Measurements from ENCODE around the gene SURF1.
"Not testable (repeated sequence)": the region's sequence is repeated elsewhere in the genome, so short reads cannot be mapped to it uniquely, and the experiment has no call there.

SURF1 gene

GRCh38 chr9:133383438-133383837 is 27.2 kb upstream of the SURF1 start:
- DNase-seq, result no peak

- no peak for DNase-seq
Observed at GRCh38 chr9:133382507-133383141, 26.3 kb upstream of the SURF1 start.

DNA sequence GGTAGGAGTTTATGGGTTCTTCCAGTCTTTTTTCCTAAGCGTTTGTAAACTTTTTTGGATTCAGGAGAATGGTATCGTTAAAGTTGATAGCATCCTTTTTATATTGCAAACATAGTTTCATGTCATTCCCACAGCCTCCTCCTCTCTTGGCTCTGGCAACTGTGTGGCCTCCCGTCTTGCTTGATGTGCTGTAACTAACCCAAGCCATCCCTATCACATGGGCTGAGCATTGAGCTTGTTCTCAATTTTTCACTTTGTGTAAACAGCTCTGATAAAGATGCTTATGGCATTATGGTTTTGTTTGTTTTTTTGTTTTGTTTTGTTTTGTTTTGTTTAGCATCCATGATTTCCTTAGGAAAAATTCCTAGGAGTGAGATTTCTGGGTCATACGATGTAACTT is 24.4 kb upstream of the SURF1 start:
- no peak for DNase-seq

DNA sequence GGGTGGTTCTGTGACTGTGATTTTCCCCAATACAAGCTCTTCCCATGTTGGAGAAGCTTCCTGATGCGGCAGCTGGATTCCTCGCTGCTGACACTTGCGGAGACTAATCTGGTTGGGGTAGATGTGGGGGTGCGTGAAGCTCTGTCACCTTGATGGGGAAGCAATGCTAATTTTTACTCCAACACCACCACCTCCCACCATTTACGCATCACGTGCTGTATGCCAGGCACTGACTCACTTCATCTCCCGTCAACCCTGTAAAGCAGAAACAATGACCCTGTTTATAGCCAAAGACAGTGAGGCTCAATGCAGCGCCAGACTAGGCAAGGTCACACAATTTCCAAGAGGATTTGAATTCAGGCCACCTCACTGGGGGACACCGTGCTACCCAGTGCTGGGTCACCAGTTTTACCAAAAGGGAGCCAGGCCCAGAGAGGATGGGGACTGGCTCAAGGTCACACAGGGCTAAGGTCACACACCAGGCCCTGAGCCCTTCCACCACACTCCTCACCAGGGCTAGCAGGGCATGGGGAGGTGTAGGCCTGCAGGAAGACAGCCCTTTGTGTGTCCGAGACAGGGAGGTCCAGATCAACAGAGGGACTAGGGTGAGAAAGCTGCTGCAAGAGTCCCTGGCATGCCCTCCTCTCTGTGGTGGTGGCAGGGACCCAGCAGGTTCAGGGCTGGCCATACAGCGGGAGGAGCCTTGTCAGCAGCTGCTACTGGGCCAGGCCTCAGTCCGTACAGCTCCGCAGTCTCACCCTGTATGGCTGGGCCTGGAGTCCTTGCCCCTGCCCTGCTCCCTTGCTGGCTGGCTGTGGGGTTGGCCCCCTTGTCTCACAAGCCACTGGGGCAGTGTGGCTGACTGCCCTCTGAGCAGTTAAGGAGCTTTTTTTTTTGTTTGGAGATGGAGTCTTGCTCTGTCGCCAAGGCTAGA is 23.1 kb upstream of the SURF1 start:
- DNase-seq, result peak in 13 of 51 donors; percentile 9 to 66 (median 30)

- DNase-seq, result no peak
Observed at GRCh38 chr9:133378408-133378962, 22.2 kb upstream of the SURF1 start.

- no peak for DNase-seq
Observed at GRCh38 chr9:133377721-133378216, 21.5 kb upstream of the SURF1 start.

DNA sequence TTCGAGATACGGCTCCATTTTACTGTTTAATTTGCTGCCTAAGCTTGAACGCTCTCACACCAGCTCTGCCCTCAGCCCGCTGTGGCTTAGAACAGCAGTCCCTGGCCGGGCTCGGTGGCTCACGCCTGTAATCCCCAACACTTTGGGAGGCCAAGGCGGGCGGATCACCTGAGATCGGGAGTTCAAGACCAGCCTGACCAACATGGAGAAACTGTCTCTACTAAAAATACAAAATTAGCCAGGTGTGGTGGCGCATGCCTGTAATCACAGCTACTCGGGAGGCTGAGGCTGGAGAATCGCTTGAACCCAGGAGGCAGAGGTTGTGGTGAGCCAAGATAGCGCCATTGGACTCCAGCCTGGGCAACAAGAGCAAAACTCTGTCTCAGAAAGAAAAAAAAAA is 21.0 kb upstream of the SURF1 start:
- not testable (repeated sequence) for DNase-seq

DNA sequence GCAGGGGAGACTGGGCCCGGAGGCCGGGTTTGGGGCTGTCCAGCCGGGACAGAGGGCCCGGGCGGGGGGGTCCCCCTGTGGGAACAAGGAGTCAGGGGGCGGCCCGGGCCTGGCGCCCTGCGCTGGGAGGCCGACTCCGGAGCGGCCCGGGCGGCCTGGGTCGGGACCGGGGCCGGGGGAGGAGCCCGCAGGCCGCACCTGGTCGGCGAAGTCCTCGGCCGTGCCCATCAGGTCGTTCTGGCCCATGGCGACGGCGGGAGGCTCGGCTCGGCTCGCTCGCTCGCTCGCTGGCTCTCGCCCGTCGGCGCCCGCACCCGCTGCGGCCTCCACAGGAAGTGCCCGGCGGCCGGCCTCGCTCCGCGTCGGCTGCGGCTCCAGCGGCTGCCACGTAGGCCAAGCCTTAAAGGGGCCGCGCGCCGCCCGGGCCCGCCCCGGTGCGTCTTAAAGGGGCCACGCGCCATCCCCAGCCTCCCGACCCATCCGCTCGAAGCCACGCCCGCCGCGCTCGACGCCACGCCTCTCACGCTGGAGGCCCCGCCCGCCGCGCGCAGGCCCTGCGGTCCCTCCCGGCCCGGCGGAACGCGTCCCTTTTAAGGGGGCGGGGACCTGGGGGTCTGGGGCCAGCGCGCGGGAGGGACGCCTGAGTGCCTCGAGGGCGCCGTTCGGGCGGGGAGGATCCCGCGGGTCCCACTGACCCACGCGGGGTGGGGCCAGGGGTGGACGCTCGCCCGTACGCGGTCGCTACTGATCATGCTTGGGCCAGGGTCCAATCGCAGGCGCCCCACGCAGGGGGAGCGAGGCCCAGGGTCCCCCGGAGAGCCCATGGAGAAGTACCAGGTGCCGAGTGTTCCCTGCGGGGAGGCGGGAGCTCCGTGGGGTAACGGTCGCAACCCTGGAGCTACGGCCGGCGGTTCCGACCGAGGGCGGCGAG is 19.7 kb upstream of the SURF1 start, which contains the start of the genes STKLD1 and SURF4:
Gene STKLD1, plus strand, starts transcription at position 643 of the 931 bp plus-strand sequence. Its CDS starts 108 bp downstream, at position 751.
Gene SURF4, minus strand, starts transcription at position 337 of the 931 bp plus-strand sequence. Its CDS starts 91 bp downstream, at position 246.
- peak in 50 of 51 donors; percentile 46 to 98 (median 91) for DNase-seq

DNA sequence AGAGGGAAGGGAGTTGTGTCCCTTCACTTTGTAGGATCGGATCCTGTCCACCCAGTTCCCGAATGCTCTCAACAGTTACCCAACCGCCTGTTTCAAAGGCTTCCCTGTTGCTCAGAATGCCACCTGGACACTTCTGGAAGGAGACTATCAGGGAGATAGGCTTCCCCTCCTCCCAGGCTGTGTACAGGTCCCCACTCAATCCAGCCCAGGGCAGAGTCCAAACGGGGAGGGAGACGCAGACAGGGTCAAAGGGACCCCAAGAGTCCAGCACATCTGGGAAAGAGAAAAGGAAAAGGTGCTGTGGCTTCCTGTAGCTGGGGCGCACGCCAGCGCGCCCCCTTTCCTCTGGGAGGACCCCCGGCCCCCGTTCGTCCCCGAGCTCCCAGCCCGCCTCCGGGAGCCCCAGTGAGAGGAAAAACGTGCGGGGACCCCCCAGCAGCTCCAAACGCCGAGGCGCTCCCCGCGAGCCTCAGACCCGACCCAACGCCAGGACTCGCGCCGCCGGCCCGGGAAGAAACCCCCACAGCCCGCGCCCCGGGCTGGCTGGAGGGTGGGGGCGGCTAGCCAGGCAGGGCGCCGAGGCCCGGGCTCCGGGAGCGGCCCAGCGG is 18.9 kb upstream of the SURF1 start:
- DNase-seq, result peak in 1 of 51 donors; percentile 28

DNA sequence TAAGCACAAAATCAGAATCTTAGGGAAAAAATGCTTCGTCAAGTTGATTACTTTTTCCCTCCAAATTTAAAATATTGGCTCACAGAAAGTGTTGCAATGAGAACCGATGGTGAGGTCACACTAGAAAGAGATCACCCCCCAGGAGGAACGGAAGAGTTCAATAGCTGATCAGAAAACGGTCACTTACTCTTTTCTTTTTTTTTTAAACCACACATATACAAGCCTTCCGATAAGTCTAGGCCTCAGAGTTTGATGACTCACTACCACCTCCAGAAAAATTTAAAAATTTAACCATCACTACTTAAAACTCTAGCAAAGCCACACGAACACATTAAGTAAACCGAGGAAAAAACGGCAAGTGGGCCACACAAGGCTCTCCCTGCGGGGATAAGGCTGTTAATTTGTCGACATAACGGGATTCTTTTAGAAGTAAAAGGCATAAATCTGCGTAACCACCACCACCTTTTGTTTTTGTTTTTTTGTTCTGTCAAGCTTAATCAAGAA is 18.4 kb upstream of the SURF1 start:
- no peak for DNase-seq

- DNase-seq, result no peak
Observed at GRCh38 chr9:133372144-133372543, 15.9 kb upstream of the SURF1 start.

GRCh38 chr9:133371261-133371711 is 15.0 kb upstream of the SURF1 start:
- no peak for DNase-seq

DNA sequence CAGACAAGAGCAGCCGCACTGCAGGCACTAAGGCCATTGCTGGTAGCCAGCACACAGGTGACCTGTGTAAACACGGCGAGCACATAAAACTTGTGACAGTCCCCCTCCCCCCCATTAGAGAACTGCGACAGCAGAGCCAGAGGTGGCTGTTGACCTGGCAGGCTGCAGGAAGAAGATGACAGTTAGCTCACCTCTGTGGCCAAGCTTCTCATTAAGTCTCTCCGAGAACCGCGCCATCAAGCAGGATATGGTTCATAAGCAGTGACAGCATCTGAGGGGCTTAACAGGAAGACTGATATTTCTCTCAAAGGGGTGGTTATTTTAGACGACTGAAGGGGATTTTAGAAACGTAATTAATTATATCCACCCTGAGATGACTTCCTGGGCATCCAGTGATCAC is 14.4 kb upstream of the SURF1 start:
- no peak for DNase-seq

DNA sequence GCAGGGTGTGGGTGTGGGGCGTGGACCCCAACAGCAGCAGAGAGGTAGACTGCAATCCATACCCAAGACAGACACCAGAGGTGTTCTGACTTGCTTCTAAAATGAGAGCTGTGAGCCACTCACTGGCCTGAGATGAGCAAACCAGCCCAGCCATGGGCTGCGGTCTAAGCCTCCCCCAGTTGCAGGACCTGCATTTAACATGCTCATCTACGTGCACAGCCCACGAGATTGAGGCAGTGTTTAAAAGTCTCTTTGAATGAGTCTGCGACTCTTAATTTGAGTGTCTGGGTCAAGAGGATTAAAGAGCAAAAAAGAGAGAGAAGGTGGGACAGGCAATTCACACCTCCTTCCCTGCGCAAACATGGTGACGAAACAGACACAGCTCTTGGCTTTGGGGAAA is 13.6 kb upstream of the SURF1 start:
- DNase-seq, result no peak

DNA sequence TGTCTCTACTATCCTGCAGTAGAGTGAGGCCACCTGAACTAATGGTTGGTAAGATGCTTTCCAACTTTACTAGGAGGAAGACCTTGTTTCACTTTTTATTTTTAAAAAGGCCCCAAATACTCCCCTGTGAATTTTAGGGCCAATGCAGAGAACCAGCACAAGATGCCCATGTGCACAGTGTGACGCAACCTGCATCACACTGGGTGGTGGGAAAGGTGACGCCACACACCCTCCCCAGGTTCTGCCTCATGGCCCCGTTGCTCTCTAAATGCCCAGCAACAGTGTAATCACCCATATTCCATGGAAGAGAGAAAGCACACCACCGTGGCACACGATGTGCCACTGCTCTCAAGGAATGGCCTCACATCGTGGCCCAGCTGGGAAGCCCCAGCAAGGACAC is 13.1 kb upstream of the SURF1 start:
- no peak for DNase-seq

- no peak for DNase-seq
Observed at GRCh38 chr9:133368249-133368881, 12.1 kb upstream of the SURF1 start.

DNA sequence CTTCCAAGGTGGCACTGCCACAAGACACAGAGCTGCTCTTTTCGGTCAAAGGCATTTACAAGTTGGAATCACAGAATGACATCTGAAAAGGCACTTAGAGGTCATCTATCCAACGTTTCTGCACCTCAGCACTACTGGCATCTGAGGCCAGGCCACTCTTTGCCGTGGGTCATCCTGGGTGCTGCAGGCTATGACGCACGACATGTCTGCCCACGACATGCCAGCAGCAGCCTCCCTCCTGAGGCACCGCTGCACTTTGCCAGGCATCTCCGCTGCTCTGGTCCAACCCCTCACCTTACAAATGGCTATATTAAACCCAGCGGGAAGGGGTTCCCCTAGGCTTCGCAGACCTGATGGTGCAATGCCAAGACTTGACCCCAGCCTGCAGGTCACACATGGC is 11.5 kb upstream of the SURF1 start:
- DNase-seq, result no peak

- no peak for DNase-seq
Observed at GRCh38 chr9:133367221-133367620, 10.9 kb upstream of the SURF1 start.

GRCh38 chr9:133366435-133366834 is 10.1 kb upstream of the SURF1 start:
- no peak for DNase-seq
